ENCODE results near the gene MAP2K7.

Gene MAP2K7

DNA sequence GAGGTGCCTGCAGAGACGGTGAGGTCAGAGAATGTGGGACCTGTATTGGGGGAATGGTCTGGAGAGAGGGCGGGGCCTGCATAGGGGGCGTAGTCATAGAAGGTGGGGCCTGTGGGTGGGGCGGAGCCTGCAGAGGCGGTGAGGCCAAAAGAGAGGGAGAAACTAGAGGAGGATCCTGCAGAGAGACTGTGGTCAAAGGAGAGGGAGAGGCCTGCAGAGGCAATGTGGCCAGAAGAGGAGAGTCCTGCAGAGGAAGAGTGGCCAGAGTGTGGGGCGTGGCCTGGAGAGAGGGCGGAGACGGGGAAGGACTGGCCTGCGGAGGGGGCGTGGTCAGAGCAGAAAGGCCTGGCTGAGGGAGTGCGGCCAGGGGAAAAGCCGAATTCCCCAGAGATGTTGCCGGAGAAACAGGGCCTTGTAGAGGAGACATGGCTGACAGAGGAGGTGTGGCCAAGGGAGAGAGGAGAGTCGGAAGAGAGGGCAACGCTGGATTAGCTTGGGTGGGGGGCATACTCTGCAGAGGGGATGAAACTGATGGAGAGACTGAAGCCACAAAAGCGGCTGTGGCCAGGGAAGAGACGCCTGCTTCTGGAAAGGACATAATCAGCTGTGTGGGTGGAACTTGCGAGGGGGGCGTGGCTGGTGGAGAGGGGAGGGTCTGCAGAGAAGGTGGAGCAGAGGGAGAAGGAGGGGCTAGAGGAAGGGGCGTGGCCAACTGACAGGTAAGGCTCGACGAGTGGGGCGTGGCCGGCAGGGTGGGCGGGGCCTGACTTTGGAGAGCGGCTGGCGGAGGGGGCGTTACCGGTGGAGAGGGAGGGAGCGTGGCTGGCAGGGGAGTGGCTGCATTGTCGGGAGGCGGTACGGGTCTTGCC, 32.0 kb upstream of the MAP2K7 start:
- peak overlapping the region; percentile 36 for H3K4me3 ChIP-seq (ENCODE audit: control insufficient read depth, low read depth, low read length)
- DNase-seq (ENCODE audit: low read depth): peak; percentile 90
- TF ChIP-seq, protein P1, sequence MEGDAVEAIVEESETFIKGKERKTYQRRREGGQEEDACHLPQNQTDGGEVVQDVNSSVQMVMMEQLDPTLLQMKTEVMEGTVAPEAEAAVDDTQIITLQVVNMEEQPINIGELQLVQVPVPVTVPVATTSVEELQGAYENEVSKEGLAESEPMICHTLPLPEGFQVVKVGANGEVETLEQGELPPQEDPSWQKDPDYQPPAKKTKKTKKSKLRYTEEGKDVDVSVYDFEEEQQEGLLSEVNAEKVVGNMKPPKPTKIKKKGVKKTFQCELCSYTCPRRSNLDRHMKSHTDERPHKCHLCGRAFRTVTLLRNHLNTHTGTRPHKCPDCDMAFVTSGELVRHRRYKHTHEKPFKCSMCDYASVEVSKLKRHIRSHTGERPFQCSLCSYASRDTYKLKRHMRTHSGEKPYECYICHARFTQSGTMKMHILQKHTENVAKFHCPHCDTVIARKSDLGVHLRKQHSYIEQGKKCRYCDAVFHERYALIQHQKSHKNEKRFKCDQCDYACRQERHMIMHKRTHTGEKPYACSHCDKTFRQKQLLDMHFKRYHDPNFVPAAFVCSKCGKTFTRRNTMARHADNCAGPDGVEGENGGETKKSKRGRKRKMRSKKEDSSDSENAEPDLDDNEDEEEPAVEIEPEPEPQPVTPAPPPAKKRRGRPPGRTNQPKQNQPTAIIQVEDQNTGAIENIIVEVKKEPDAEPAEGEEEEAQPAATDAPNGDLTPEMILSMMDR (conservative IDR thresholded peaks at IDR 0.05; ENCODE audit: control insufficient read depth, insufficient read depth, low read depth, low read length): no peak

DNA sequence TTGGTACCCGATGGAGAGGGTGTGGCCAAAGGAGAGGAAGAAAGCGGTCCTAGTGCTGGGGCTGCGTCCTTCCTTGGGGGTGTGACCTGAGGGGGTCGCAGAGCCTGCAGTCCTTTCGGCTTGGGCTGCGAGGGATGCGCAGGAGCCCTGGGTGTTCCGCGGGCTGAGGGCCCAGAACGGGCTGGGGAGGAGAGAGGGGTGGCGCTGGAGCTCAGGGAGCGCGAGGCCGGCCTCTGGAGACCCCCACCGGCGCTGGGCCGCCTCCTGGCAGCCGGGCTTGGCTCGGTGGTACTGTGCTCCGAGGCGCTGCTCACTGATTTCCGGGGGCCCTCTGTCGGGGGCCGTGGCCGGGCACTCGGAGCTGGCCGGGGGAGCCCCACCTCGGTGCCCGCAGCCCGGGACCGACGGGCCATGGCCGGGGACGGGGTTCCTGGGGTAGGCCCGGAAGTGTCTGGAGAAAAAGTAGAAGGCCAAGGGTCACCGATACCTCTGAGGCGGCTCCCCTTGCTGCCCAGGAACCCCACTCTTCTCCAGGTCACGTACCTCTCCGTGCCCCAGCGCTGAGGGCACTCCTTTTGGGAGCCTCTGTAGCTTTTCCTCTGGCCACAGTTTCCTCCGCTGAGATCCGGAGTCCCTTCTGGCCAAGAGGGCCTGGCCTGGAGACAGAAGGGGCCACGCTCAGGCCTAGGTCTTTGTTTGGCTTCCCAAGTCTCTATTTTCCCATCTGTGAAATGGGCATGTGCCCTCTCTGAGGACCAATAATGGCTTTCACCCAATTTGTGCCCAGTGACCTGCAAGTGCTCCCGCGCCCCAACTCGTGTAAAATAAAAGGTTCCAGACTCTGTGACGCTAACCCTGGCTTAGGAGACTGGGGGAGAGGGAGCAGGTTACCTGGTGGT, 31.1 kb upstream of the MAP2K7 start:
- DNase-seq (ENCODE audit: low read depth): no peak
- TF ChIP-seq, protein P1 (conservative IDR thresholded peaks at IDR 0.05; ENCODE audit: control insufficient read depth, insufficient read depth, low read depth, low read length): no peak
- no peak overlapping the region for H3K4me3 ChIP-seq (ENCODE audit: control insufficient read depth, low read depth, low read length)

- no peak overlapping the region for H3K4me3 ChIP-seq (ENCODE audit: control insufficient read depth, low read depth, low read length)
- DNase-seq (ENCODE audit: low read depth): no peak
- TF ChIP-seq, protein P1 (conservative IDR thresholded peaks at IDR 0.05; ENCODE audit: control insufficient read depth, insufficient read depth, low read depth, low read length): no peak
Measured at GRCh38 chr19:7873304-7874075, 30.2 kb upstream of the MAP2K7 start.

DNA sequence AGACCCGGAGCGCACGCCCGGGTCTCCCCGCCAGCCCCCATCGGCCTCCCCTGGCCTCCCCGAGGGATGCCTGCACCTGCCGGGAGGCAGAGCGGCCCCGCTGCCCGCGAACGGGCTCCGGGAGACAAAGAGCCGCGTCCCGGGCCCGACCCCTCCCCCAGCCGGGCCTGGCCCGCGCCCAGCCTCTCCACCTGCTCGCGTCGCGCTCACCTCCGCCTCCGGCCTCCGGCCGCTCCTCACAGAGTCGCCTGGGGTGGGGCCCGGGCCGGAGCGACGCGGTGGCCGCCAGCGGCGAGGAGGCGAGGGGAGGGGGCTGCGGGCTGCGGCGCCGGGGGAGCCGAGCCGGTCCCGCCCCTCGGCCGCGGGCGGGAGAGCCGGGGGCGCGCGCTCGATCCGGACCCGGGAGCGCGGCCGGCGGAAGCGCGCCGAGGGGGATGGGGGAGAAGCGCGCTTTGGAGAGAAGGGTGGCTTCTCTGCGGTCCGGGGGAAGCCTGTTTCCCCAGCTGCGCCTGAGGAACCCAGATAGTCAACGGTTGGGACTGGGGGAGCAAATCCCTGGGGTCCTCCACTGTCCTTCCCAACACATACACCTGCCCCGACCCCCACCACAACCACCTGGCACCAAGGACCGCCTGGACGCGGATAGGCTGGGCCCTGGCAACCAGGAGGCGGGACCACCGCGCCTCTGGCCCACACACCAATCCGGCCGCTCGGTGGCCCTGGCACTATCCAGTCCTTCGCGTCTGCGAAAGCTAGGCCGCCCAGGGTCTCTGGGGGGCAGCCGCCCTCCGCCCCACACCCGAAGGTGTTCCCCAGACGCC, 29.4 kb upstream of the MAP2K7 start, which contains the start of gene PRR36:
Gene PRR36 (minus strand): TSS at position 315 of the 821 bp plus-strand sequence. CDS start 701 bp downstream, outside the sequence.
- TF ChIP-seq, protein P1 (conservative IDR thresholded peaks at IDR 0.05; ENCODE audit: control insufficient read depth, insufficient read depth, low read depth, low read length): no peak
- H3K4me3 ChIP-seq (ENCODE audit: control insufficient read depth, low read depth, low read length): no peak within 1 kb of the TSS
- no peak for DNase-seq (ENCODE audit: low read depth)

GRCh38 chr19:7874897-7875273, 28.8 kb upstream of the MAP2K7 start:
- no peak overlapping the region for H3K4me3 ChIP-seq (ENCODE audit: control insufficient read depth, low read depth, low read length)
- no peak for DNase-seq (ENCODE audit: low read depth)
- TF ChIP-seq, protein P1 (conservative IDR thresholded peaks at IDR 0.05; ENCODE audit: control insufficient read depth, insufficient read depth, low read depth, low read length): no peak

Measured in fibroblast of mammary gland (primary cell).